ENCODE data around the gene MAPK13. TPM values are rescaled to one million over a fixed set of nuclear protein-coding genes. Genes with fewer than 3 reads are reported as not detected.

MAPK13 gene
- total RNA-seq: 16.7 and 17.1 TPM in 2 replicates

DNA sequence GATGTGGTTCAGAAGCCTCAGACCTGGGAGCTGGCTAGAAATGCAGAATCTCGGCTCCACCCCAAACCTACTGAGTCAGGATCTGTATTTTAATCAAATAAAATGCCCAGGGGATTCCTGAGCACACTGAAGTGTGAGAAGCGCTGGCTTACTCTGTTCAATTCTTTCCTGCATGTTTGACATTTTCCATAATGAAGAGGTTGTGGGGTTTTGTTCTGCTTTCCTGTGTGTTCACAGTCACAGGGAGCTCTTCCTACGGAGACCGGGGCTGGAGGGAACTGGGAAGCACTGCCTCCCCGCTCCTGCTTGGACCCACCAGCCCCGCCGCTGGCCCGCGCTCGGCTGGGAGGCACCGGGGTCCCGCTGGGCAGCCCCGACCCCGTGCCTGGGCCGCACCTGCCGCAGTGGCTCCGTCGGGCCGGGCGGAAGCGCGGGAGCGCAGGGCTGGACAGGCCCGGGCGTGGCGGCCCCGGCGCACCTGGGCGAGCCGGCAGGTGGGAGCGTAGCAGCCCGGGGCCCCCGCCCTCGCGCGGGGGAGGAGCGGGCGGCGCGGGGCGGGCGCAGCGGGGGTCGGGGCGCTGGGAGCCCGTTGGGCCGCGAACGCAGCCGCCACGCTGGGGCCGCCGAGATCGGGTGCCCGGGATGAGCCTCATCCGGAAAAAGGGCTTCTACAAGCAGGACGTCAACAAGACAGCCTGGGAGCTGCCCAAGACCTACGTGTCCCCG, at the start of gene MAPK13:
Gene MAPK13, plus strand, starts transcription at position 573 of the 726 bp plus-strand sequence. Its CDS starts 70 bp downstream, at position 643.

Other genes with a start within 250 kb of the MAPK13 start
- 29.1 and 37.0 TPM in 2 replicates for gene SRPK1, start 209.4 kb upstream of the MAPK13 start, total RNA-seq
- under 0.01 and 0.07 TPM in 2 replicates for gene SLC26A8, start 105.9 kb upstream of the MAPK13 start, total RNA-seq
- 50.0 and 62.4 TPM in 2 replicates for gene MAPK14, start 102.7 kb upstream of the MAPK13 start, total RNA-seq
- gene BRPF3, start 66.2 kb downstream of the MAPK13 start, total RNA-seq: 18.1 and 24.4 TPM in 2 replicates
- 0.03 and 0.07 TPM in 2 replicates for gene PNPLA1, start 139.5 kb downstream of the MAPK13 start, total RNA-seq
- not detected in 2 replicates for gene BNIP5, start 206.4 kb downstream of the MAPK13 start, total RNA-seq